Measurements from ENCODE around the gene CFAP251.
"Not testable (repeated sequence)": the region's sequence is repeated elsewhere in the genome, so short reads cannot be mapped to it uniquely, and the experiment has no call there.

CFAP251 gene

DNA sequence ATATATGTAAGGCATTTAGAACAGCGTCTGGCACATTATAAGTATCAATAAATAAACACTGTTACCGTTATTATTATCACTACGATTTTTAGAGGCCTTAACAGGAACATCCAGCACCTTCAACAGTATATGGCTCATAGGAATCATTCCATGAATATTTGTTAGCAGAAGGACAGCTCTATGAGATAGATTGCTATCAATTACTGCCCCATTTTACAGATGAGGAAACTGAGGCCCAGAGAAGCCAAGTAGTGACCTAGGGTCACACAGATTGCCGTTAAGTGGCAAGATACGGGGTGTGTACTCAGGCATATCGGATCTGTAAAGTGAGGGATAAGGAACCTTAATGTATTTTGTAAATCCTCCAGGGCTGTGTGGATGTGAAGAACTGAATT lies 30.3 kb upstream of the CFAP251 start:
- Histone ChIP-seq H3K36me3 (ENCODE audit: control insufficient read depth, insufficient read depth, low read length) (no peaks in the 10 kb centered on the region), H3K27ac (ENCODE audit: insufficient read depth, low read length, poor library complexity, severe bottlenecking) (peak overlapping the region; percentile 91), H3K4me3 (ENCODE audit: insufficient read depth, low read depth, low read length, poor library complexity, severe bottlenecking) (peak overlapping the region; percentile 64), H3K9me3 (ENCODE audit: control insufficient read depth, low read length) (no peaks in the 10 kb centered on the region), H3K27me3 (replicated peaks; ENCODE audit: control insufficient read depth, insufficient read depth, low read length, poor library complexity, severe bottlenecking) (no peaks in the 10 kb centered on the region), H3K4me1 (ENCODE audit: control insufficient read depth, insufficient read depth, low read length, poor library complexity, severe bottlenecking) (peaks cover 13% of the 10 kb centered on the region)
- DNase-seq, result no peak

DNA sequence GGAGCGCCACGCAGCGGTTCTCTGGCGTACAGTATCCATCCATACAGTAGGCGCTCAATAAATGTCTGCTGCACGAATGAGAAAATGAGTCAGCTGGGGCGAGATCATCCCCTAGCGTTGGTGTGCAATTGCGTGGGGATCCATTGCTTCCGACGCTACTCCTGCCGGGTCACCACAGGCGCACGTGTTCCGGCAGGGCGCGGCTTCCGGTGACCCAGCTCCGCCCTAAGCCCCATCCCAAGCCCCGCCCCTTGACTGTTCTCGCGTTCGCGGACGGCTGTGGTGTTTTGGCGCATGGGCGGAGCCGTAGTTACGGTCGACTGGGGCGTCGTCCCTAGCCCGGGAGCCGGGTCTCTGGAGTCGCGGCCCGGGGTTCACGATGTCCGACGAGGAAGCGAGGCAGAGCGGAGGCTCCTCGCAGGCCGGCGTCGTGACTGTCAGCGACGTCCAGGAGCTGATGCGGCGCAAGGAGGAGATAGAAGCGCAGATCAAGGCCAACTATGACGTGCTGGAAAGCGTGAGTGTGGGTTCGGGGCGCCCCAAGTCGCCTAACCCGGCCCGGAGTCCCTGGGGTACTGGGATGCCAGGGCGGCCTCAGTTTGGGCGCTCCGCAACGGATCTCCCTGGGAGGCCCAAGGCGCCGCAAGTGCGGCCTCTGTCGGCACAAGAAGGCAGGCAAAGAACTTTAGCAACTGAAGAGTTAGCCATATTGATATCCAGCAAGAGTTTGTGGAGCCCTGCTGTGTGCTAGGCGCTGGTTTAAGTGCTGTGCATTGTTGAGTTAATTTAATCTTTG lies 29.7 kb upstream of the CFAP251 start, which contains the start of gene PSMD9:
Gene PSMD9, plus strand, starts transcription at position 313 of the 796 bp plus-strand sequence. Its CDS starts 67 bp downstream, at position 380.
- peaks cover 13% of the 10 kb centered on the region for H3K4me1 ChIP-seq (ENCODE audit: control insufficient read depth, insufficient read depth, low read length, poor library complexity, severe bottlenecking)
- peaks cover 2% of the 10 kb centered on the region for H3K36me3 ChIP-seq (ENCODE audit: control insufficient read depth, insufficient read depth, low read length)
- H3K27ac ChIP-seq (ENCODE audit: insufficient read depth, low read length, poor library complexity, severe bottlenecking), result peak within 1 kb of the TSS; percentile 91
- no peaks in the 10 kb centered on the region for H3K27me3 ChIP-seq (replicated peaks; ENCODE audit: control insufficient read depth, insufficient read depth, low read length, poor library complexity, severe bottlenecking)
- H3K9me3 ChIP-seq (ENCODE audit: control insufficient read depth, low read length), result no peaks in the 10 kb centered on the region
- DNase-seq, result peak; percentile 97
- H3K4me3 ChIP-seq (ENCODE audit: insufficient read depth, low read depth, low read length, poor library complexity, severe bottlenecking), result peak within 1 kb of the TSS; percentile 64

GRCh38 chr12:121889274-121889624 lies 29.1 kb upstream of the CFAP251 start:
- Histone ChIP-seq H3K27me3 (replicated peaks; ENCODE audit: control insufficient read depth, insufficient read depth, low read length, poor library complexity, severe bottlenecking) (no peaks in the 10 kb centered on the region), H3K9me3 (ENCODE audit: control insufficient read depth, low read length) (no peaks in the 10 kb centered on the region), H3K4me1 (ENCODE audit: control insufficient read depth, insufficient read depth, low read length, poor library complexity, severe bottlenecking) (peaks cover 13% of the 10 kb centered on the region), H3K36me3 (ENCODE audit: control insufficient read depth, insufficient read depth, low read length) (peaks cover 6% of the 10 kb centered on the region), H3K4me3 (ENCODE audit: insufficient read depth, low read depth, low read length, poor library complexity, severe bottlenecking) (peak overlapping the region; percentile 64), H3K27ac (ENCODE audit: insufficient read depth, low read length, poor library complexity, severe bottlenecking) (peak overlapping the region; percentile 91)
- DNase-seq, result no peak

DNA sequence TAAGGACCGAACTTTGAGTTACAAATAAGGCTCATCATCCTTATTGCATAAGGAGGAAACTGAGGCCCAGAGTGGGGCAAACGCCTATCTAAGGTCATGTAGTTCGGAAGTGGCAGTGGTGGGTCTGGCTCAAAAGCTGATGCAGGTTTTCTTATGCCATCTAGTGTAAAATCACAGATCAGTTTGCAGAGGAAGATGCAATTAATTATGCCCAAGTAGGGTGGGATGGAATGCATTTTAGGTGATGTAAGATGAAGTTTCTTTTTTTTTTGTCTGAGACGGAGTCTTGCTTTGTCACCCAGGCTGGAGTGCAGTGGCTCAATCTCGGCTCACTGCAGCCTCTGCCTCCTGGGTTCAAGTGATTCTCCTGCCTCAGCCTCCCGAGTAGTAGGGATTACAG lies 28.7 kb upstream of the CFAP251 start:
- Histone ChIP-seq H3K4me1 (ENCODE audit: control insufficient read depth, insufficient read depth, low read length, poor library complexity, severe bottlenecking) (peaks cover 13% of the 10 kb centered on the region), H3K27ac (ENCODE audit: insufficient read depth, low read length, poor library complexity, severe bottlenecking) (peak overlapping the region; percentile 91), H3K36me3 (ENCODE audit: control insufficient read depth, insufficient read depth, low read length) (peaks cover 10% of the 10 kb centered on the region), H3K4me3 (ENCODE audit: insufficient read depth, low read depth, low read length, poor library complexity, severe bottlenecking) (peak overlapping the region; percentile 64)
- not testable (repeated sequence) for H3K9me3 ChIP-seq (ENCODE audit: control insufficient read depth, low read length); DNase-seq; H3K27me3 ChIP-seq (replicated peaks; ENCODE audit: control insufficient read depth, insufficient read depth, low read length, poor library complexity, severe bottlenecking)

DNA sequence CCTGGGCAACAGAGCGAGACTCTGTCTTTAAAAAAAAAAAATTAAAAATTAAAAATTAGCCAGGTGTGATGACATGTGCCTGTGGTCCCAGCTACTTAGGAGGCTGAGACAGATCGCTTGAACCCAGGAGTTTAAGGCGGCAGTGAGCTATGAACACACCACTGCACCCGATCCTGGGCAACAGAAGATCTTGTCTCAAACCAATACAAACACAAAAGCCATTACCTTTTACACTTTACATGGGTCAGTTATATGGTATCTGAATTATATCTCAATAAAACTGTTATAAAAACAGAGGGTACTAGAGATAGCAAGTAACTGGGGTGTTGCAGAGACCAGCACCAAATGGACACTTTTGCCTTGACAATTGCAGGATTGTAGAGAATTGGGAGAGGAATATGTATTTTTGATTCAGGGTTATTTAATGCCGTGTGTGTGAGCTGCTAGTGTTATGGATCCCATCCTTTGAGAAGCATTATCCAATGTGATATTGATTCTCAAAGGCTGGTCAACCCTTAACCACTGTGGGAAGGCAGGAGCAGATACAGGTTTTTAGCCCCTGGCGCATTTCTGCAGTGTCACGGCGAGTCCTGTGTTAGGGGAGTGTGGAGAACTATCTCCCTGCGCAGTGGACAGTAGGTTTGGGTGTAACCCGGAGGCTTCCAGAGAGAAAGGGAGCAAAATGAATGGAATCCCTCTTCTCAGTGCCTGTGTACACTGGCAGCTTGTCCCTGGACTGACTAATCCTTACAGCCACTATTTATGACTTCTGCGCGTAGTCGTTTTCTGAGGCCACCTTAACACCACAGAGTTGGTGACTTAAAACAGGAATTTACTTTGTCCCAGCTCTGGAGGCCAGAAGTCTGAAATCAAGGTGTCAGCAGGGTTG lies 25.5 kb upstream of the CFAP251 start:
- no peak overlapping the region for H3K27ac ChIP-seq (ENCODE audit: insufficient read depth, low read length, poor library complexity, severe bottlenecking)
- H3K4me3 ChIP-seq (ENCODE audit: insufficient read depth, low read depth, low read length, poor library complexity, severe bottlenecking), result no peak overlapping the region
- no peaks in the 10 kb centered on the region for H3K27me3 ChIP-seq (replicated peaks; ENCODE audit: control insufficient read depth, insufficient read depth, low read length, poor library complexity, severe bottlenecking)
- peaks cover 34% of the 10 kb centered on the region for H3K36me3 ChIP-seq (ENCODE audit: control insufficient read depth, insufficient read depth, low read length)
- no peak for DNase-seq
- H3K4me1 ChIP-seq (ENCODE audit: control insufficient read depth, insufficient read depth, low read length, poor library complexity, severe bottlenecking), result peaks cover 13% of the 10 kb centered on the region
- H3K9me3 ChIP-seq (ENCODE audit: control insufficient read depth, low read length), result no peaks in the 10 kb centered on the region

DNA sequence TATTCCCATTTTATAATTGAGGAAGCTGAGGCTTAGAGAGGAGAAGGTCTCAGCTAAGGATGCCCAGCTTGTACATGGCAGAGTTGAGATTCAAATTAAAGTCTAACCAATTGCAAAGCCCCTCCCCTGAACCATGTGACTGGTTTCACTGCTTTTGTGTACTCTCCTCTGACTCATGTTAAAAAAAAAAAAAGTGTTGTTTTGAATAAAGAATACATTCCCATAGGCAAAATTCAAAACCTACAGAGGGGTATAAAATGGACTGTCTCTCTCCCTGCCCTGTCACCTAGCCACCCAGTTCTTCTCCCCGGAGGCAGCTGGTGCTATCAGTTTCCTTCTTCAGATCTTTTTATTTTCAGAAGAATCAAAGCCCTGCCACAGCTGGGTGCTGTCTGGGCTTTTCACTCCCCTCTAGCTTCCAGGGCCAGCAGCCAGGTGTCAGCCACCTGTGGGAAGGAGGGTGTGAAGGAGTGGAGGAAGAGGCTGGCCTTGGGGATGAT lies 24.4 kb upstream of the CFAP251 start:
- no peak overlapping the region for H3K27ac ChIP-seq (ENCODE audit: insufficient read depth, low read length, poor library complexity, severe bottlenecking)
- peaks cover 36% of the 10 kb centered on the region for H3K36me3 ChIP-seq (ENCODE audit: control insufficient read depth, insufficient read depth, low read length)

GRCh38 chr12:121894633-121895032 lies 23.8 kb upstream of the CFAP251 start:
- Histone ChIP-seq H3K4me3 (ENCODE audit: insufficient read depth, low read depth, low read length, poor library complexity, severe bottlenecking) (no peak overlapping the region), H3K9me3 (ENCODE audit: control insufficient read depth, low read length) (no peaks in the 10 kb centered on the region), H3K4me1 (ENCODE audit: control insufficient read depth, insufficient read depth, low read length, poor library complexity, severe bottlenecking) (peaks cover 4% of the 10 kb centered on the region), H3K27me3 (replicated peaks; ENCODE audit: control insufficient read depth, insufficient read depth, low read length, poor library complexity, severe bottlenecking) (no peaks in the 10 kb centered on the region), H3K36me3 (ENCODE audit: control insufficient read depth, insufficient read depth, low read length) (peaks cover 43% of the 10 kb centered on the region), H3K27ac (ENCODE audit: insufficient read depth, low read length, poor library complexity, severe bottlenecking) (no peak overlapping the region)
- no peak for DNase-seq

More for the DNA sequence above, 24.4 kb upstream of the CFAP251 start:
- DNase-seq, result no peak
- H3K4me1 ChIP-seq (ENCODE audit: control insufficient read depth, insufficient read depth, low read length, poor library complexity, severe bottlenecking), result peaks cover 9% of the 10 kb centered on the region
- H3K9me3 ChIP-seq (ENCODE audit: control insufficient read depth, low read length), result no peaks in the 10 kb centered on the region
- H3K27me3 ChIP-seq (replicated peaks; ENCODE audit: control insufficient read depth, insufficient read depth, low read length, poor library complexity, severe bottlenecking), result no peaks in the 10 kb centered on the region
- no peak overlapping the region for H3K4me3 ChIP-seq (ENCODE audit: insufficient read depth, low read depth, low read length, poor library complexity, severe bottlenecking)

- Histone ChIP-seq H3K4me1 (ENCODE audit: control insufficient read depth, insufficient read depth, low read length, poor library complexity, severe bottlenecking) (no peaks in the 10 kb centered on the region), H3K27ac (ENCODE audit: insufficient read depth, low read length, poor library complexity, severe bottlenecking) (no peak overlapping the region), H3K36me3 (ENCODE audit: control insufficient read depth, insufficient read depth, low read length) (peaks cover 73% of the 10 kb centered on the region), H3K27me3 (replicated peaks; ENCODE audit: control insufficient read depth, insufficient read depth, low read length, poor library complexity, severe bottlenecking) (no peaks in the 10 kb centered on the region), H3K9me3 (ENCODE audit: control insufficient read depth, low read length) (no peaks in the 10 kb centered on the region), H3K4me3 (ENCODE audit: insufficient read depth, low read depth, low read length, poor library complexity, severe bottlenecking) (no peak overlapping the region)
- no peak for DNase-seq
These were observed 20.1 kb upstream of the CFAP251 start for GRCh38 chr12:121898287-121898686.

DNA sequence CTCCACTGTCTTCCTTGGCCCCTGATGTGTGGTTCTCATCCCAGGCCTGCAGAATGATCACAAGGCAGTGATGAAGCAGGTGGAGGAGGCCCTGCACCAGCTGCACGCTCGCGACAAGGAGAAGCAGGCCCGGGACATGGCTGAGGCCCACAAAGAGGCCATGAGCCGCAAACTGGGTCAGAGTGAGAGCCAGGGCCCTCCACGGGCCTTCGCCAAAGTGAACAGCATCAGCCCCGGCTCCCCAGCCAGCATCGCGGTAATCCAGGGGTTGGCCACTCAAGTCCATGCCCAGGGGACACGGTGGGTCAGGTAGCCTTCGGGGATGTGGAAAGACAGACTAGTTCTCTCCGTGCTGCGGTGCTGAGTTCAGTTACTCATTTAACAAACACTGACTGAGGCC lies 18.8 kb upstream of the CFAP251 start:
- no peak for DNase-seq
- Histone ChIP-seq H3K27me3 (replicated peaks; ENCODE audit: control insufficient read depth, insufficient read depth, low read length, poor library complexity, severe bottlenecking) (no peaks in the 10 kb centered on the region), H3K4me1 (ENCODE audit: control insufficient read depth, insufficient read depth, low read length, poor library complexity, severe bottlenecking) (no peaks in the 10 kb centered on the region), H3K36me3 (ENCODE audit: control insufficient read depth, insufficient read depth, low read length) (peaks cover 70% of the 10 kb centered on the region), H3K27ac (ENCODE audit: insufficient read depth, low read length, poor library complexity, severe bottlenecking) (no peak overlapping the region), H3K9me3 (ENCODE audit: control insufficient read depth, low read length) (no peaks in the 10 kb centered on the region), H3K4me3 (ENCODE audit: insufficient read depth, low read depth, low read length, poor library complexity, severe bottlenecking) (no peak overlapping the region)

GRCh38 chr12:121903202-121903601 lies 15.2 kb upstream of the CFAP251 start:
- H3K36me3 ChIP-seq (ENCODE audit: control insufficient read depth, insufficient read depth, low read length), result peaks cover 60% of the 10 kb centered on the region
- no peak for DNase-seq
- H3K4me1 ChIP-seq (ENCODE audit: control insufficient read depth, insufficient read depth, low read length, poor library complexity, severe bottlenecking), result no peaks in the 10 kb centered on the region
- no peak overlapping the region for H3K27ac ChIP-seq (ENCODE audit: insufficient read depth, low read length, poor library complexity, severe bottlenecking)
- H3K27me3 ChIP-seq (replicated peaks; ENCODE audit: control insufficient read depth, insufficient read depth, low read length, poor library complexity, severe bottlenecking), result no peaks in the 10 kb centered on the region
- H3K4me3 ChIP-seq (ENCODE audit: insufficient read depth, low read depth, low read length, poor library complexity, severe bottlenecking), result no peak overlapping the region
- H3K9me3 ChIP-seq (ENCODE audit: control insufficient read depth, low read length), result no peaks in the 10 kb centered on the region
